Left lung (tissue), 10 donors: ENCODE measurements around the gene ATF6. TPM values are rescaled to one million over a fixed set of nuclear protein-coding genes. Genes with fewer than 3 reads are reported as not detected.

Experiments
- ATAC-seq: fragments of 200-7000 bp; cut with Tn5 transposase; one replicate; pipeline ENCODE4 v1.9.1; 2020; ENCODE audit warnings: moderate library complexity
- DNase-seq, 4 donors: peaks; one replicate each; pipeline ENCODE4 v3.0.0-alpha.2; 2013 to 2020
- H3K27ac ChIP-seq, 2 donors: fragments of 200-600 bp; sonication (generic) in 1 of 2; one replicate each; pipeline versions ENCODE4 v1.5.0 to v1.8.0; 2020 to 2021
- H3K27me3 ChIP-seq, 2 donors: fragments of 200-600 bp; sonication (generic) in 1 of 2; one replicate each; pipeline versions ENCODE4 v1.5.0 to v1.8.0; 2020 to 2021
- H3K36me3 ChIP-seq, 2 donors: fragments of 200-600 bp; sonication (generic) in 1 of 2; one replicate each; pipeline versions ENCODE4 v1.5.0 to v1.8.0; 2020 to 2021
- H3K4me1 ChIP-seq, 2 donors: fragments of 200-600 bp; one replicate each; pipeline ENCODE4 v1.8.0; 2021
- H3K4me3 ChIP-seq, 2 donors: fragments of 200-600 bp; sonication (generic) in 1 of 2; one replicate each; pipeline versions ENCODE4 v1.5.0 to v1.8.0; 2020 to 2021; ENCODE audit warnings: mild to moderate bottlenecking in 1 of 2
- H3K9me3 ChIP-seq, 2 donors: fragments of 200-600 bp; sonication (generic) in 1 of 2; one replicate each; pipeline versions ENCODE4 v1.5.0 to v1.8.0; 2020 to 2021
- CTCF ChIP-seq, 2 donors: fragments of 200-600 bp; sonication (generic) in 1 of 2; IDR thresholded peaks; one replicate each; pipeline versions ENCODE4 v1.5.0 to v1.8.0; 2021; ENCODE audit warnings: antibody characterized with exemption in 2 of 2
- intact Hi-C, 2 donors: fragments of 100-400 bp; cut with DNase I; formaldehyde crosslinking; loops; one replicate each; pipeline versions ENCODE4 v1.11.2 to v1.14.2; 2022
- polyA plus RNA-seq, 6 donors: library from polyadenylated mRNA; unstranded; fragments of 120-200 nt; gene quantifications; one replicate each; pipeline ENCODE4 v1.2.1, GENCODE V29; 2013; ENCODE audit not compliant: insufficient read length in 6 of 6
- total RNA-seq, 2 donors: library from RNA; stranded (reverse); fragmentation: NEBNext Ultra II Directional; extraction: Animal tissue kit (Norgen Biotek cat#: 25700); gene quantifications; one replicate each; pipeline ENCODE4 v1.2.1, GENCODE V29; 2021
- donor health status: DM: no; HTN: yes; CAD: no.
- donor health status: DM: no; HTN: no; CAD: no.

The ATF6 gene
- total and polyA plus RNA-seq, 8 donors = 26.3 to 32.6 (median 29.5) TPM

- ATAC-seq (no peak), DNase-seq (no peak)
- no peaks in the 10 kb centered on the region for H3K9me3 ChIP-seq
- TF ChIP-seq CTCF (IDR thresholded peaks at IDR 0.05) = no peak
- H3K27ac ChIP-seq = no peak overlapping the region
- intact Hi-C loops = no loop called here
- H3K36me3 ChIP-seq = no peaks in the 10 kb centered on the region
- peaks cover 7 to 50% of the 10 kb centered on the region in 2 donors for H3K4me1 ChIP-seq
- no peak overlapping the region for H3K4me3 ChIP-seq
- H3K27me3 ChIP-seq = no peaks in the 10 kb centered on the region
These were observed 7.7 kb downstream of the ATF6 start for GRCh38 chr1:161773791-161774190.

GRCh38 chr1:161777261-161777660 is 11.1 kb downstream of the ATF6 start:
- no peaks in the 10 kb centered on the region for H3K27me3 ChIP-seq
- DNase-seq (no peak), ATAC-seq (no peak)
- no peak for TF ChIP-seq CTCF (IDR thresholded peaks at IDR 0.05)
- H3K4me3 ChIP-seq = no peak overlapping the region
- peaks cover 0 to 10% of the 10 kb centered on the region in 2 donors for H3K36me3 ChIP-seq
- H3K27ac ChIP-seq = no peak overlapping the region
- intact Hi-C loops = no loop called here
- H3K4me1 ChIP-seq = peaks cover 9 to 17% of the 10 kb centered on the region in 2 donors
- H3K9me3 ChIP-seq = no peaks in the 10 kb centered on the region

GRCh38 chr1:161778522-161778921 is 12.4 kb downstream of the ATF6 start:
- Histone ChIP-seq H3K27me3 (no peaks in the 10 kb centered on the region), H3K9me3 (no peaks in the 10 kb centered on the region), H3K4me3 (no peak overlapping the region), H3K27ac (no peak overlapping the region), H3K4me1 (peaks cover 5 to 6% of the 10 kb centered on the region in 2 donors), H3K36me3 (peaks cover 0 to 20% of the 10 kb centered on the region in 2 donors)
- TF ChIP-seq CTCF (IDR thresholded peaks at IDR 0.05) = no peak
- ATAC-seq (no peak), DNase-seq (no peak)
- intact Hi-C loops = no loop called here

- ATAC-seq (no peak), DNase-seq (no peak)
- no peak for TF ChIP-seq CTCF (IDR thresholded peaks at IDR 0.05)
- Histone ChIP-seq H3K36me3 (peaks cover 0 to 28% of the 10 kb centered on the region in 2 donors), H3K4me3 (no peak overlapping the region), H3K27me3 (no peaks in the 10 kb centered on the region), H3K27ac (no peak overlapping the region), H3K9me3 (no peaks in the 10 kb centered on the region), H3K4me1 (peaks cover 4 to 5% of the 10 kb centered on the region in 2 donors)
- intact Hi-C loops = no loop called here
These were observed 13.3 kb downstream of the ATF6 start for GRCh38 chr1:161779393-161779792.

- Histone ChIP-seq H3K4me3 (no peak overlapping the region), H3K27ac (no peak overlapping the region), H3K4me1 (peaks cover 0 to 4% of the 10 kb centered on the region in 2 donors), H3K36me3 (peaks cover 0 to 53% of the 10 kb centered on the region in 2 donors), H3K27me3 (no peaks in the 10 kb centered on the region), H3K9me3 (no peaks in the 10 kb centered on the region)
- no peak for ATAC-seq
- intact Hi-C loops = no loop called here
- no peak for TF ChIP-seq CTCF (IDR thresholded peaks at IDR 0.05)
- no peak for DNase-seq
These were observed 15.9 kb downstream of the ATF6 start for GRCh38 chr1:161781995-161782394.
